ENCODE results near the gene ARHGAP24.
"Not testable (repeated sequence)": the region's sequence is repeated elsewhere in the genome, so short reads cannot be mapped to it uniquely, and the experiment has no call there.

DNA sequence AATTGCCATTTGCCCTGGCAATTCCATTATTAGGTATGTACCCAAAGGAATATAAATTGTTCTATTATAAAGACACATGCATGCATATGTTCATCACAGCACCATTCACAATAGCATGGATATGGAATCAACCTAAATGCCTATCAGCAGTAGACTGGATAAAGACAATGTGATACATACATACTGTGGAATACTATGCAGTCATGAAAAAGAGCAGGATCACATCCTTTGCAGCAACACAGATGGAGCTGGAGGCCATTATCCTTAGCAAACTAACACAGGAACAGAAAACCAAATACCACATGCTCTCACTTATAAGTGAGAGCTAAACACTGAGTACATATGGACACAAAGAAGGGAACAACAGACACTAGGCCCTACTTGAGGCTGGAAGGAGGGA is 345.2 kb downstream of the ARHGAP24 start:
- TF ChIP-seq, protein P1, sequence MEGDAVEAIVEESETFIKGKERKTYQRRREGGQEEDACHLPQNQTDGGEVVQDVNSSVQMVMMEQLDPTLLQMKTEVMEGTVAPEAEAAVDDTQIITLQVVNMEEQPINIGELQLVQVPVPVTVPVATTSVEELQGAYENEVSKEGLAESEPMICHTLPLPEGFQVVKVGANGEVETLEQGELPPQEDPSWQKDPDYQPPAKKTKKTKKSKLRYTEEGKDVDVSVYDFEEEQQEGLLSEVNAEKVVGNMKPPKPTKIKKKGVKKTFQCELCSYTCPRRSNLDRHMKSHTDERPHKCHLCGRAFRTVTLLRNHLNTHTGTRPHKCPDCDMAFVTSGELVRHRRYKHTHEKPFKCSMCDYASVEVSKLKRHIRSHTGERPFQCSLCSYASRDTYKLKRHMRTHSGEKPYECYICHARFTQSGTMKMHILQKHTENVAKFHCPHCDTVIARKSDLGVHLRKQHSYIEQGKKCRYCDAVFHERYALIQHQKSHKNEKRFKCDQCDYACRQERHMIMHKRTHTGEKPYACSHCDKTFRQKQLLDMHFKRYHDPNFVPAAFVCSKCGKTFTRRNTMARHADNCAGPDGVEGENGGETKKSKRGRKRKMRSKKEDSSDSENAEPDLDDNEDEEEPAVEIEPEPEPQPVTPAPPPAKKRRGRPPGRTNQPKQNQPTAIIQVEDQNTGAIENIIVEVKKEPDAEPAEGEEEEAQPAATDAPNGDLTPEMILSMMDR (IDR thresholded peaks at IDR 0.05), result not testable (repeated sequence)
- TF ChIP-seq POLR2A (IDR thresholded peaks at IDR 0.05), result not testable (repeated sequence)

Data from esophagus squamous epithelium (tissue), 4 donors.